Right renal pelvis (tissue), 4 donors: ENCODE data around the gene AUTS2. TPM values are rescaled to one million over a fixed set of nuclear protein-coding genes. Genes with fewer than 3 reads are reported as not detected.
"Not testable (repeated sequence)": the region's sequence is repeated elsewhere in the genome, so short reads cannot be mapped to it uniquely, and the experiment has no call there.

ENCODE experiments used
- DNase-seq, 4 donors: peaks; one replicate each; pipeline ENCODE4 v3.0.0-alpha.2; 2013; ENCODE audit warnings: low read depth in 4 of 4, low spot score in 3 of 4, missing footprints in 1 of 4
- polyA plus RNA-seq, 4 donors: library from polyadenylated mRNA; unstranded; fragments of 120-200 nt; gene quantifications; one replicate each; pipeline ENCODE4 v1.2.1, GENCODE V29; 2013; ENCODE audit not compliant: insufficient read length in 4 of 4

Gene AUTS2
- polyA plus RNA-seq, 4 donors = 67.5 to 85.6 (median 76.0) TPM

- no peak for DNase-seq
Observed at GRCh38 chr7:70243443-70243842, 645.2 kb downstream of the AUTS2 start.

- no peak for DNase-seq
Observed at GRCh38 chr7:70257921-70258320, 659.6 kb downstream of the AUTS2 start.

GRCh38 chr7:70259502-70259901 lies 661.2 kb downstream of the AUTS2 start:
- no peak for DNase-seq

- DNase-seq = no peak
Observed at GRCh38 chr7:70263471-70264255, 665.4 kb downstream of the AUTS2 start.

GRCh38 chr7:70266186-70266585 lies 667.9 kb downstream of the AUTS2 start:
- no peak for DNase-seq

- DNase-seq = no peak
Observed at GRCh38 chr7:70267381-70268120, 669.3 kb downstream of the AUTS2 start.

- DNase-seq = no peak
Observed at GRCh38 chr7:70268179-70268578, 669.9 kb downstream of the AUTS2 start.

- no peak for DNase-seq
Observed at GRCh38 chr7:70270149-70270548, 671.9 kb downstream of the AUTS2 start.

- DNase-seq = peak in 1 of 4 donors; percentile 12
Observed at GRCh38 chr7:70271617-70272081, 673.4 kb downstream of the AUTS2 start.

- not testable (repeated sequence) for DNase-seq
Observed at GRCh38 chr7:70275570-70275969, 677.3 kb downstream of the AUTS2 start.

GRCh38 chr7:70285187-70285586 lies 686.9 kb downstream of the AUTS2 start:
- no peak for DNase-seq

GRCh38 chr7:70285854-70286253 lies 687.6 kb downstream of the AUTS2 start:
- DNase-seq = no peak

GRCh38 chr7:70288781-70289456 lies 690.6 kb downstream of the AUTS2 start:
- no peak for DNase-seq

- DNase-seq = no peak
Observed at GRCh38 chr7:70292716-70293115, 694.4 kb downstream of the AUTS2 start.

GRCh38 chr7:70294211-70294911 lies 696.1 kb downstream of the AUTS2 start:
- DNase-seq = no peak

GRCh38 chr7:70298780-70299471 lies 700.7 kb downstream of the AUTS2 start:
- no peak for DNase-seq

GRCh38 chr7:70299472-70299807 lies 701.2 kb downstream of the AUTS2 start:
- DNase-seq = no peak

GRCh38 chr7:70301673-70302185 lies 703.5 kb downstream of the AUTS2 start:
- no peak for DNase-seq

- no peak for DNase-seq
Observed at GRCh38 chr7:70303309-70303708, 705.0 kb downstream of the AUTS2 start.

- DNase-seq = no peak
Observed at GRCh38 chr7:70303780-70304179, 705.5 kb downstream of the AUTS2 start.
